Measurements from ENCODE around the gene ICAM4. TPM values are rescaled to one million over a fixed set of nuclear protein-coding genes. Genes with fewer than 3 reads are reported as not detected.
A peak's percentile ranks its signal among the peaks of the same experiment; 100 is the strongest.

The ICAM4 gene
- total and polyA plus RNA-seq, 9 of the 15 experiments (the other 6 are each of a cell fraction or from before 2014, with no cell fraction given): 14.1 to 86.1 (median 29.6) TPM

DNA sequence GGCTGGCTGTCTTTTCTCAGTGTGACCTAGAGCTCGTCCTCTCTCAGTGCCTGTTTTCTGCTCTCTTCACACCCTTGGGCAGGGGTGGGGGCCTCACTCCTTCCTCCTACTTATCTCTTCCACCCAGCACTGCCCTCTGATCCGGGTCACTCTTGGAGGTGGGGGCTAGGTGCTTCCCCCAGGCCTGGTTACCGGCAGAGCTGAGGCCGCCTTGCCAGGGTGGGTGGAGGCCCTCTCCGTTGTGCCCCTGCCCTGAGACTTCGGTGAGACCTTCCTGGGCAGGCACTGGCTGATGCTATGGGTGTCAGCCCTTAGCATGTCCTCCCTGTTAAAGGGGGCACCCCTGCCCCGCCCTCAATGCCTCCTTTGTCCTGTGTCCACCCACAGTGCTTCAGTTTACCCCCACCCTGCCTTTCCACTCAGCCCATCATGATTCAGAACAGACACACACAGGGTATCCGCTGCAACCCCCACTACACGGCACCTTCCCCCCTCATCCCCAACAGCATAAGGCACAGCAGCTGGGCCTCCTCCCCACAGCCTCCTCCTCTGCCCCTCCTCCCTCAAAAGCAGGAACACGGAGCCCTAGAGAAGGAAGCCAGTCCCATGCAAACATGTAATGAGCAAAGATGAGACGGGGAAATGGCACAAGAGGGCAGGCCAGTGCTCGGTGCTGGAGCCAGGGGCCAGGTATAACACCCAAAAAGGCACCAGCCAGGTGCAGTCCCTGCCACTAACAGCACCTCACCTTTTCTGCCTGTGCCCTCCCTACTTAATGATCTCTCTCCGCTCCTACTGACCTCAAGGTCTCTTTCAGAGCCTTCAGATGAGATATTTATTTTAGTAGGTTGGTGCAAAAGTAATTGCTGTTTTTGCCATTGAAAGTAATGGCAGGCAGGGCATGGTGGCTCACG is 13.0 kb downstream of the ICAM4 start (continued):
- TF ChIP-seq ETV1 (tag; conservative IDR thresholded peaks at IDR 0.05; ENCODE audit: low read depth): peak; percentile 57; the same call in 1 of the 2 replicates
- no peak for TF ChIP-seq IRF2 (CRISPR knock-in tag; IDR thresholded peaks at IDR 0.05)
- TF ChIP-seq TAL1 (IDR thresholded peaks at IDR 0.05): peak; percentile 91
- TF ChIP-seq STAT5A (IDR thresholded peaks at IDR 0.05; ENCODE audit: borderline replicate concordance, low read length): peak; percentile 67; the same call in 1 of the 2 replicates
- TF ChIP-seq, protein P1, sequence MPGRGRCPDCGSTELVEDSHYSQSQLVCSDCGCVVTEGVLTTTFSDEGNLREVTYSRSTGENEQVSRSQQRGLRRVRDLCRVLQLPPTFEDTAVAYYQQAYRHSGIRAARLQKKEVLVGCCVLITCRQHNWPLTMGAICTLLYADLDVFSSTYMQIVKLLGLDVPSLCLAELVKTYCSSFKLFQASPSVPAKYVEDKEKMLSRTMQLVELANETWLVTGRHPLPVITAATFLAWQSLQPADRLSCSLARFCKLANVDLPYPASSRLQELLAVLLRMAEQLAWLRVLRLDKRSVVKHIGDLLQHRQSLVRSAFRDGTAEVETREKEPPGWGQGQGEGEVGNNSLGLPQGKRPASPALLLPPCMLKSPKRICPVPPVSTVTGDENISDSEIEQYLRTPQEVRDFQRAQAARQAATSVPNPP (IDR thresholded peaks at IDR 0.05; ENCODE audit: borderline replicate concordance, insufficient read depth, insufficient read length): no peak
- TF ChIP-seq POLR2B (IDR thresholded peaks at IDR 0.05; ENCODE audit: low read depth, partially characterized antibody): no peak
- TF ChIP-seq HNRNPL (IDR thresholded peaks at IDR 0.05; ENCODE audit: low read depth, low read length): 0 out of 2 replicates have a peak, but pooled peaks have one; percentile 79
- TF ChIP-seq CSDE1 (IDR thresholded peaks at IDR 0.05): no peak
- TF ChIP-seq PREB (CRISPR knock-in tag; IDR thresholded peaks at IDR 0.05): no peak
- no peak for TF ChIP-seq ZNF77 (CRISPR knock-in tag; IDR thresholded peaks at IDR 0.05)
- TF ChIP-seq, protein P2, sequence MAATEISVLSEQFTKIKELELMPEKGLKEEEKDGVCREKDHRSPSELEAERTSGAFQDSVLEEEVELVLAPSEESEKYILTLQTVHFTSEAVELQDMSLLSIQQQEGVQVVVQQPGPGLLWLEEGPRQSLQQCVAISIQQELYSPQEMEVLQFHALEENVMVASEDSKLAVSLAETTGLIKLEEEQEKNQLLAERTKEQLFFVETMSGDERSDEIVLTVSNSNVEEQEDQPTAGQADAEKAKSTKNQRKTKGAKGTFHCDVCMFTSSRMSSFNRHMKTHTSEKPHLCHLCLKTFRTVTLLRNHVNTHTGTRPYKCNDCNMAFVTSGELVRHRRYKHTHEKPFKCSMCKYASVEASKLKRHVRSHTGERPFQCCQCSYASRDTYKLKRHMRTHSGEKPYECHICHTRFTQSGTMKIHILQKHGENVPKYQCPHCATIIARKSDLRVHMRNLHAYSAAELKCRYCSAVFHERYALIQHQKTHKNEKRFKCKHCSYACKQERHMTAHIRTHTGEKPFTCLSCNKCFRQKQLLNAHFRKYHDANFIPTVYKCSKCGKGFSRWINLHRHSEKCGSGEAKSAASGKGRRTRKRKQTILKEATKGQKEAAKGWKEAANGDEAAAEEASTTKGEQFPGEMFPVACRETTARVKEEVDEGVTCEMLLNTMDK (IDR thresholded peaks at IDR 0.05; ENCODE audit: borderline replicate concordance, insufficient read depth, low read depth, low read length, poor library complexity, severe bottlenecking): no peak
- TF ChIP-seq, protein P3, sequence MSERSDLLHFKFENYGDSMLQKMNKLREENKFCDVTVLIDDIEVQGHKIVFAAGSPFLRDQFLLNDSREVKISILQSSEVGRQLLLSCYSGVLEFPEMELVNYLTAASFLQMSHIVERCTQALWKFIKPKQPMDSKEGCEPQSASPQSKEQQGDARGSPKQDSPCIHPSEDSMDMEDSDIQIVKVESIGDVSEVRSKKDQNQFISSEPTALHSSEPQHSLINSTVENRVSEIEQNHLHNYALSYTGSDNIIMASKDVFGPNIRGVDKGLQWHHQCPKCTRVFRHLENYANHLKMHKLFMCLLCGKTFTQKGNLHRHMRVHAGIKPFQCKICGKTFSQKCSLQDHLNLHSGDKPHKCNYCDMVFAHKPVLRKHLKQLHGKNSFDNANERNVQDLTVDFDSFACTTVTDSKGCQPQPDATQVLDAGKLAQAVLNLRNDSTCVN (CRISPR knock-in tag; IDR thresholded peaks at IDR 0.05): peak; percentile 71; the same call in 1 of the 2 replicates
- no peak for TF ChIP-seq SMAD2 (IDR thresholded peaks at IDR 0.05; ENCODE audit: low read depth, low read length)
- TF ChIP-seq MBD2 (IDR thresholded peaks at IDR 0.05; ENCODE audit: borderline replicate concordance, low read depth): peak; percentile 79
- TF ChIP-seq KHSRP (IDR thresholded peaks at IDR 0.05): no peak
- TF ChIP-seq, protein P4, sequence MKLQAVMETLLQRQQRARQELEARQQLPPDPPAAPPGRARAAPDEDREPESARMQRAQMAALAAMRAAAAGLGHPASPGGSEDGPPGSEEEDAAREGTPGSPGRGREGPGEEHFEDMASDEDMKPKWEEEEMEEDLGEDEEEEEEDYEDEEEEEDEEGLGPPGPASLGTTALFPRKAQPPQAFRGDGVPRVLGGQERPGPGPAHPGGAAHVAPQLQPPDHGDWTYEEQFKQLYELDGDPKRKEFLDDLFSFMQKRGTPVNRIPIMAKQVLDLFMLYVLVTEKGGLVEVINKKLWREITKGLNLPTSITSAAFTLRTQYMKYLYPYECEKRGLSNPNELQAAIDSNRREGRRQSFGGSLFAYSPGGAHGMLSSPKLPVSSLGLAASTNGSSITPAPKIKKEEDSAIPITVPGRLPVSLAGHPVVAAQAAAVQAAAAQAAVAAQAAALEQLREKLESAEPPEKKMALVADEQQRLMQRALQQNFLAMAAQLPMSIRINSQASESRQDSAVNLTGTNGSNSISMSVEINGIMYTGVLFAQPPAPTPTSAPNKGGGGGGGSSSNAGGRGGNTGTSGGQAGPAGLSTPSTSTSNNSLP (IDR thresholded peaks at IDR 0.05; ENCODE audit: borderline replicate concordance, low read depth, low read length): 0 out of 2 replicates have a peak, but pooled peaks have one; percentile 9
- no peak for TF ChIP-seq ZFPM2 (CRISPR knock-in tag; IDR thresholded peaks at IDR 0.05)
- peak; percentile 87 for TF ChIP-seq GATA2 (CRISPR knock-in tag; IDR thresholded peaks at IDR 0.05)
- TF ChIP-seq GTF2E2 (tag; IDR thresholded peaks at IDR 0.05): no peak
